ENCODE data around the gene CREB3L1.

The CREB3L1 gene

DNA sequence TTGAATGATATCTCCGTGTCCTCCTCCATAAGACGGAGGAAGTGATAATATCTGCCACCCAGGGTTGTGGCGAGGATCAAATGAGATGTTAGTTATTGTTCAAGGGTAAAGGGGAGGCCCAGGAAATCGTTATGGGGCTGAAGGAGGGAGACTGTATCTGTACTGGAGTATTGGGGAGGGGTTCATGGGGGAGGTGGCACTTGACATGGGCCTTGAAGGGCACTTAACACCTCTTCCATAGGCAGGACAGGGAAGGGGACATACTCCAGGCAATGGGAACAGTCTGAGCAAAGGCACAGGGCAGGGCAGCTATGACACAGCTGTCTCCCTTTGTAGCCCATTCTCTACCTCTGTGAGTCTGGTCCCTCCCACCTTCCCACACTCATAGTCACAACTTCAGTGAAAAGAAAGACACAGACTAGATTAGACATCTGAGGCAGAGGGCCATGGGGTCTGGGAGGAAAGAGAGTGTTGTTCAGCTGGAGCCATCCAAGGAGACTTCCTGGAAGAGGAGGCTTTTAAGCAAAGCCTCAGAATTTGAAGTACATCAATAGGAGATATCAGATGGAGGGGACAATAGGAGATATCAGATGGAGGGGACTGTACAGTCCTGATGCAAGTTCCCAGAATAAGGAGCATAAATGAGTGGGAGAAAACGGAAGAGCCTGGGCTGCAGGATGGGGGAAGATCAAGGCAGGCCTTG, 54.0 kb downstream of the CREB3L1 start:
- TF ChIP-seq ZNF565 (CRISPR knock-in tag; conservative IDR thresholded peaks at IDR 0.05; ENCODE audit: low read depth), result no peak
- ATAC-seq, result no peak

DNA sequence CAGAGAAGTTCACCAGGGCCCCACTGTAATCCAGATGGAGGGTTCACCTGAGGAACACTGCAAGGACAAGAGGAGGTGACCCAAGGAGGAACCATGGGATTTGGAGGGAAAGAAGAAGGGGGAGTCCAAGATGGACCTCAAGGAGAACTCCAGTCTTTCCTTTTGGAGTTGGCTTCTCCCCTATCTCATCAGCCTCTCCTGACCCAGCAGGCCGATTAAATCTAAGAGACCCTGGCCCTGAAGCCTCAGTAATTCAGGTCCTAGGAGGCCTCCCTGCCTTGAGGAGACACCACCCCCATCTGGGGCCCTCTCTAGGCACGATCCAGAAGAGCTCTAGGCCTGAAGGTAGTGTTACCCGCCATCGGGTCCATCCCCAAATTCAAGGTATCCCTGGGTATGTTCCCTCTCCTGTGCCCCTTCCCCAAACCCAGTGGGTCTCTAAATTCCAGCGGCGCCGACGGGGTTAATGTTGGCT, 54.7 kb downstream of the CREB3L1 start:
- ATAC-seq, result no peak
- no peak for TF ChIP-seq ZNF70 (CRISPR knock-in tag; IDR thresholded peaks at IDR 0.05)
- TF ChIP-seq TOX (CRISPR knock-in tag; IDR thresholded peaks at IDR 0.05; ENCODE audit: borderline replicate concordance), result no peak
- TF ChIP-seq, protein P1, sequence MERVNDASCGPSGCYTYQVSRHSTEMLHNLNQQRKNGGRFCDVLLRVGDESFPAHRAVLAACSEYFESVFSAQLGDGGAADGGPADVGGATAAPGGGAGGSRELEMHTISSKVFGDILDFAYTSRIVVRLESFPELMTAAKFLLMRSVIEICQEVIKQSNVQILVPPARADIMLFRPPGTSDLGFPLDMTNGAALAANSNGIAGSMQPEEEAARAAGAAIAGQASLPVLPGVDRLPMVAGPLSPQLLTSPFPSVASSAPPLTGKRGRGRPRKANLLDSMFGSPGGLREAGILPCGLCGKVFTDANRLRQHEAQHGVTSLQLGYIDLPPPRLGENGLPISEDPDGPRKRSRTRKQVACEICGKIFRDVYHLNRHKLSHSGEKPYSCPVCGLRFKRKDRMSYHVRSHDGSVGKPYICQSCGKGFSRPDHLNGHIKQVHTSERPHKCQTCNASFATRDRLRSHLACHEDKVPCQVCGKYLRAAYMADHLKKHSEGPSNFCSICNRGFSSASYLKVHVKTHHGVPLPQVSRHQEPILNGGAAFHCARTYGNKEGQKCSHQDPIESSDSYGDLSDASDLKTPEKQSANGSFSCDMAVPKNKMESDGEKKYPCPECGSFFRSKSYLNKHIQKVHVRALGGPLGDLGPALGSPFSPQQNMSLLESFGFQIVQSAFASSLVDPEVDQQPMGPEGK (CRISPR knock-in tag; IDR thresholded peaks at IDR 0.05; ENCODE audit: borderline replicate concordance), result no peak
- no peak for TF ChIP-seq ISL1 (CRISPR knock-in tag; IDR thresholded peaks at IDR 0.05)
- no peak for TF ChIP-seq GLIS3 (CRISPR knock-in tag; IDR thresholded peaks at IDR 0.05)
- no peak for TF ChIP-seq ARNTL (CRISPR knock-in tag; IDR thresholded peaks at IDR 0.05; ENCODE audit: borderline replicate concordance, low read depth)
- no peak for TF ChIP-seq OSR1 (CRISPR knock-in tag; IDR thresholded peaks at IDR 0.05)
- no peak for TF ChIP-seq ZNF8 (CRISPR knock-in tag; IDR thresholded peaks at IDR 0.05)
- no peak for TF ChIP-seq ZFP3 (CRISPR knock-in tag; IDR thresholded peaks at IDR 0.05)
- no peak for TF ChIP-seq ESRRG (CRISPR knock-in tag; IDR thresholded peaks at IDR 0.05)
- TF ChIP-seq SNAI2 (CRISPR knock-in tag; IDR thresholded peaks at IDR 0.05), result no peak
- TF ChIP-seq, protein P2, sequence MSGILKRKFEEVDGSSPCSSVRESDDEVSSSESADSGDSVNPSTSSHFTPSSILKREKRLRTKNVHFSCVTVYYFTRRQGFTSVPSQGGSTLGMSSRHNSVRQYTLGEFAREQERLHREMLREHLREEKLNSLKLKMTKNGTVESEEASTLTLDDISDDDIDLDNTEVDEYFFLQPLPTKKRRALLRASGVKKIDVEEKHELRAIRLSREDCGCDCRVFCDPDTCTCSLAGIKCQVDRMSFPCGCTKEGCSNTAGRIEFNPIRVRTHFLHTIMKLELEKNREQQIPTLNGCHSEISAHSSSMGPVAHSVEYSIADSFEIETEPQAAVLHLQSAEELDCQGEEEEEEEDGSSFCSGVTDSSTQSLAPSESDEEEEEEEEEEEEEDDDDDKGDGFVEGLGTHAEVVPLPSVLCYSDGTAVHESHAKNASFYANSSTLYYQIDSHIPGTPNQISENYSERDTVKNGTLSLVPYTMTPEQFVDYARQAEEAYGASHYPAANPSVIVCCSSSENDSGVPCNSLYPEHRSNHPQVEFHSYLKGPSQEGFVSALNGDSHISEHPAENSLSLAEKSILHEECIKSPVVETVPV (CRISPR knock-in tag; IDR thresholded peaks at IDR 0.05), result no peak
- TF ChIP-seq TCF4 (CRISPR knock-in tag; IDR thresholded peaks at IDR 0.05; ENCODE audit: borderline replicate concordance), result no peak

DNA sequence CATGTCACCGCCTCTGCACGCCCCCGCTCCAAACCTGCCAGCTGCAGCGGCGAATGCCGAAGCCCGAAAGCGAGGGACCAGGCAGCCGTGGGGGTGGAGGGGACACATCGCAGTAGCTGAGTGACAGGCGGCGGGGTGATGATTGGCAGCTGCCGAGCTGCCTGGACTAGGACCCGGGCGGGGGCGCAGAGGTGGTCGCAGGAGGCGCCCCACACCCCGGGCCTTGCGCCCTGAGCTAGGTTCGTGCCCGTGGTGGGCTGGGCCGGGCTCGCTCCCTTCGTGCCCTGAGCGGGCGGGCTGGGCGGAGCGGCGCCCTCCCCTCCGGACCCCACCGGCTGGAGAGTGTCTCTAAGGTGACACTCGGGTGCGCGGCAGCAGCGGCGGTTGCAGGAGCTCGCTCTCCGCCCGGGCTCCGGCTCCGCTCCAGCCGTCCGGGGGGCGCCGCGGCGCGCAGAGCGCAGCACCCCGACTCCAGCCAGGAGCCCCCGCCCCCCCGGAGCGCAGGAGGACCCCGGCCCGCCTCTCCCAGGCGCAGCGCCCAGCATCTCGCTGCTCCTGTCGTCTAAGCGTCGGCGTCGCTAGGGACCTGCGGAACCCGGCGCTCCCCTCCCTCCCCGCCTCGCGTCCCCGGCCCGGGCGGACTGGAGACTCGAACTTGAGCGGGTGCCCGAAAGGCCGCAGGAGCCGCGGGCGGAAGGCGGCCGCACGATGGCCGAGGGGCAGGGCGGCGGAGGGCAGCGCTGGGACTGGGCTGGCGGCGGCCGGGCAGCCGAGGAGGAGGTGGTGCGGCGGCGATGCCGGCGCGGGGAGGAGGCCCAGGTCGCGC, 55.3 kb downstream of the CREB3L1 start:
- no peak for TF ChIP-seq ISL1 (CRISPR knock-in tag; IDR thresholded peaks at IDR 0.05)
- peak; percentile 42 for ATAC-seq

DNA sequence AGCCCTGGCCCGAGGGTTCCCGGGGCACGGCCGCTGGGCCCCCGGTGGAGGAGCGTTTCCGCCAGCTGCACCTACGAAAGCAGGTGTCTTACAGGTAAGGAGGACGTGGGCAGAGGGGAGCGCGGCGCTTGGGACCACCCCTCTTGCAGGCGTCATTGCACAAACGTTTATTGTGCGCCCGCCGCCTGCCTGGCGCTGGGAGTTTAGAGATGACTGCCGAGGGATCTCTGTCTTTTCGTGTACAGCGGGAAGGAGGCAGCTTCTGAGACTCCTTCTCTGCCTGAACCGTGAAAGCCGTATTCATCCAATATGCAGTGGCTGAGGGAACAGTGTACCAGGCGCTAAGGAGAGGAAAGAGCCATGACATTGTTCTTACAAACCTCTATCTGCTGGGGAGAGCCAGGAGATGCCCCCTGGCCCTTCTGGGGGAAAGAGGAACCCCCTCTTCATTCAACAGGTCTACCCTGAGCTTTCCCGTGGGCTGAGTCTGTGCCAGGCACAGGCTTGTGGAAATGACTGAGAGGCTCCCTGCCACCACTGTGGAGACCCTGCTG, 56.0 kb downstream of the CREB3L1 start:
- TF ChIP-seq PPARA (CRISPR knock-in tag; IDR thresholded peaks at IDR 0.05; ENCODE audit: borderline replicate concordance), result no peak
- TF ChIP-seq ZFP3 (CRISPR knock-in tag; IDR thresholded peaks at IDR 0.05), result no peak
- no peak for TF ChIP-seq SNAI2 (CRISPR knock-in tag; IDR thresholded peaks at IDR 0.05)
- TF ChIP-seq ESRRG (CRISPR knock-in tag; IDR thresholded peaks at IDR 0.05), result no peak
- no peak for ATAC-seq

DNA sequence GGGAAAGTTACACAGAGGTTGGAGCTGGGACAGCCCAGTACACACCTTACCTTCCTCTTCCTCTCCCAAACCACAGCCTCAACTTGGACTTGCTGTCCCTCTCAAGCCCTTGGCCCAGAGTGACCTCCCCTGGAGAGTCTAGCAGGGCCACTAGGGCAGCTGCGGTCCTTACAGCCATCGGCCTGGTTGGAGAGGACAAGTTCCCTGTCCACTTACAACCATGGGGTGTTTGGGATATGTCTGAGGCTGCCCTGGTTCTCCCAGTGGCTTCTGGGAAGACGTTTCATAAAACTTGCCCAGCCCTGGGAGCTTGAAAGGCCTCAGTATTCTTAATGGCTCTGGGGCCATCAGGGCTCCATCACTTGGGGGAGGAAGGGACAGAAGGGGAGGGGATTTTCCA, 56.7 kb downstream of the CREB3L1 start:
- ATAC-seq, result no peak
- TF ChIP-seq RARB (CRISPR knock-in tag; IDR thresholded peaks at IDR 0.05), result no peak
- TF ChIP-seq, protein P1 (CRISPR knock-in tag; IDR thresholded peaks at IDR 0.05; ENCODE audit: borderline replicate concordance), result no peak
- TF ChIP-seq, protein P3, sequence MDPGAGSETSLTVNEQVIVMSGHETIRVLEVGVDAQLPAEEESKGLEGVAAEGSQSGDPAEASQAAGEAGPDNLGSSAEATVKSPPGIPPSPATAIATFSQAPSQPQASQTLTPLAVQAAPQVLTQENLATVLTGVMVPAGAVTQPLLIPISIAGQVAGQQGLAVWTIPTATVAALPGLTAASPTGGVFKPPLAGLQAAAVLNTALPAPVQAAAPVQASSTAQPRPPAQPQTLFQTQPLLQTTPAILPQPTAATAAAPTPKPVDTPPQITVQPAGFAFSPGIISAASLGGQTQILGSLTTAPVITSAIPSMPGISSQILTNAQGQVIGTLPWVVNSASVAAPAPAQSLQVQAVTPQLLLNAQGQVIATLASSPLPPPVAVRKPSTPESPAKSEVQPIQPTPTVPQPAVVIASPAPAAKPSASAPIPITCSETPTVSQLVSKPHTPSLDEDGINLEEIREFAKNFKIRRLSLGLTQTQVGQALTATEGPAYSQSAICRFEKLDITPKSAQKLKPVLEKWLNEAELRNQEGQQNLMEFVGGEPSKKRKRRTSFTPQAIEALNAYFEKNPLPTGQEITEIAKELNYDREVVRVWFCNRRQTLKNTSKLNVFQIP (CRISPR knock-in tag; IDR thresholded peaks at IDR 0.05; ENCODE audit: borderline replicate concordance, low read depth), result no peak
- TF ChIP-seq, protein P4, sequence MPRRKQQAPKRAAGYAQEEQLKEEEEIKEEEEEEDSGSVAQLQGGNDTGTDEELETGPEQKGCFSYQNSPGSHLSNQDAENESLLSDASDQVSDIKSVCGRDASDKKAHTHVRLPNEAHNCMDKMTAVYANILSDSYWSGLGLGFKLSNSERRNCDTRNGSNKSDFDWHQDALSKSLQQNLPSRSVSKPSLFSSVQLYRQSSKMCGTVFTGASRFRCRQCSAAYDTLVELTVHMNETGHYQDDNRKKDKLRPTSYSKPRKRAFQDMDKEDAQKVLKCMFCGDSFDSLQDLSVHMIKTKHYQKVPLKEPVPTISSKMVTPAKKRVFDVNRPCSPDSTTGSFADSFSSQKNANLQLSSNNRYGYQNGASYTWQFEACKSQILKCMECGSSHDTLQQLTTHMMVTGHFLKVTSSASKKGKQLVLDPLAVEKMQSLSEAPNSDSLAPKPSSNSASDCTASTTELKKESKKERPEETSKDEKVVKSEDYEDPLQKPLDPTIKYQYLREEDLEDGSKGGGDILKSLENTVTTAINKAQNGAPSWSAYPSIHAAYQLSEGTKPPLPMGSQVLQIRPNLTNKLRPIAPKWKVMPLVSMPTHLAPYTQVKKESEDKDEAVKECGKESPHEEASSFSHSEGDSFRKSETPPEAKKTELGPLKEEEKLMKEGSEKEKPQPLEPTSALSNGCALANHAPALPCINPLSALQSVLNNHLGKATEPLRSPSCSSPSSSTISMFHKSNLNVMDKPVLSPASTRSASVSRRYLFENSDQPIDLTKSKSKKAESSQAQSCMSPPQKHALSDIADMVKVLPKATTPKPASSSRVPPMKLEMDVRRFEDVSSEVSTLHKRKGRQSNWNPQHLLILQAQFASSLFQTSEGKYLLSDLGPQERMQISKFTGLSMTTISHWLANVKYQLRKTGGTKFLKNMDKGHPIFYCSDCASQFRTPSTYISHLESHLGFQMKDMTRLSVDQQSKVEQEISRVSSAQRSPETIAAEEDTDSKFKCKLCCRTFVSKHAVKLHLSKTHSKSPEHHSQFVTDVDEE (CRISPR knock-in tag; IDR thresholded peaks at IDR 0.05), result no peak
- TF ChIP-seq GLIS3 (CRISPR knock-in tag; IDR thresholded peaks at IDR 0.05), result no peak
- TF ChIP-seq ZNF70 (CRISPR knock-in tag; IDR thresholded peaks at IDR 0.05), result no peak
- TF ChIP-seq PPARA (CRISPR knock-in tag; IDR thresholded peaks at IDR 0.05; ENCODE audit: borderline replicate concordance), result no peak
- no peak for TF ChIP-seq ZC3H10 (CRISPR knock-in tag; IDR thresholded peaks at IDR 0.05)
- no peak for TF ChIP-seq SNAI2 (CRISPR knock-in tag; IDR thresholded peaks at IDR 0.05)
- no peak for TF ChIP-seq BACH2 (CRISPR knock-in tag; IDR thresholded peaks at IDR 0.05; ENCODE audit: borderline replicate concordance)
- TF ChIP-seq, protein P2 (CRISPR knock-in tag; IDR thresholded peaks at IDR 0.05), result no peak
- TF ChIP-seq OSR1 (CRISPR knock-in tag; IDR thresholded peaks at IDR 0.05), result no peak
- no peak for TF ChIP-seq ESRRG (CRISPR knock-in tag; IDR thresholded peaks at IDR 0.05)
- TF ChIP-seq ZNF565 (CRISPR knock-in tag; conservative IDR thresholded peaks at IDR 0.05; ENCODE audit: low read depth), result no peak

All from SK-N-SH treated with all-trans-retinoic acid at 6 μM for 48 hours (cell line).